ENCODE data around the gene CHMP3. TPM values are rescaled to one million over a fixed set of nuclear protein-coding genes. Genes with fewer than 3 reads are reported as not detected.

CHMP3 gene
- total and polyA plus RNA-seq, 2 of the 13 experiments (the other 11 are each of a cell fraction or from before 2014, with no cell fraction given), result 64.1 to 114 TPM

DNA sequence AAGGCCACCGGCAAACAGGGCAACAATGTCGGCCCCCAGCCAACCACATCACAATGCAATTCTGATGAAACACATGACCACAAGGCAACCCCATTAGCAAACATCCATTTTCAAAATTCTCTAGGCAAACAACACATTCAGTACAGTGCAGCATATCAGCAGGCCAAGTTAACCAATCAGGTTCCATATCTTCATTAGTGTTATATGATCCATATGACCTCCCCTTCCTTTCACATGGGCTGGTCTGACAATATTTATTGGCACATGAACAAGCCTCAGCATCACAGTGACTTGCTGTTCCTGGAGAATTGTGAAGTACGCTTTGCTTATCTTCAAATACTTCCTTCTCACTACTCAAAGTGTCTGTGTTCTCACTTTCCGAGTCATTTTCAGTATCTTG is 40.7 kb upstream of the CHMP3 start (continued):
- TF ChIP-seq, protein P1, sequence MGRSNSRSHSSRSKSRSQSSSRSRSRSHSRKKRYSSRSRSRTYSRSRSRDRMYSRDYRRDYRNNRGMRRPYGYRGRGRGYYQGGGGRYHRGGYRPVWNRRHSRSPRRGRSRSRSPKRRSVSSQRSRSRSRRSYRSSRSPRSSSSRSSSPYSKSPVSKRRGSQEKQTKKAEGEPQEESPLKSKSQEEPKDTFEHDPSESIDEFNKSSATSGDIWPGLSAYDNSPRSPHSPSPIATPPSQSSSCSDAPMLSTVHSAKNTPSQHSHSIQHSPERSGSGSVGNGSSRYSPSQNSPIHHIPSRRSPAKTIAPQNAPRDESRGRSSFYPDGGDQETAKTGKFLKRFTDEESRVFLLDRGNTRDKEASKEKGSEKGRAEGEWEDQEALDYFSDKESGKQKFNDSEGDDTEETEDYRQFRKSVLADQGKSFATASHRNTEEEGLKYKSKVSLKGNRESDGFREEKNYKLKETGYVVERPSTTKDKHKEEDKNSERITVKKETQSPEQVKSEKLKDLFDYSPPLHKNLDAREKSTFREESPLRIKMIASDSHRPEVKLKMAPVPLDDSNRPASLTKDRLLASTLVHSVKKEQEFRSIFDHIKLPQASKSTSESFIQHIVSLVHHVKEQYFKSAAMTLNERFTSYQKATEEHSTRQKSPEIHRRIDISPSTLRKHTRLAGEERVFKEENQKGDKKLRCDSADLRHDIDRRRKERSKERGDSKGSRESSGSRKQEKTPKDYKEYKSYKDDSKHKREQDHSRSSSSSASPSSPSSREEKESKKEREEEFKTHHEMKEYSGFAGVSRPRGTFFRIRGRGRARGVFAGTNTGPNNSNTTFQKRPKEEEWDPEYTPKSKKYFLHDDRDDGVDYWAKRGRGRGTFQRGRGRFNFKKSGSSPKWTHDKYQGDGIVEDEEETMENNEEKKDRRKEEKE (IDR thresholded peaks at IDR 0.05), result no peak
- TF ChIP-seq AHR (CRISPR knock-in tag; IDR thresholded peaks at IDR 0.05) (no peak), NFATC3 (CRISPR knock-in tag; IDR thresholded peaks at IDR 0.05) (no peak), PHB2 (IDR thresholded peaks at IDR 0.05; ENCODE audit: partially characterized antibody) (no peak), MZF1 (CRISPR knock-in tag; IDR thresholded peaks at IDR 0.05; ENCODE audit: borderline replicate concordance) (no peak), SP1 (IDR thresholded peaks at IDR 0.05) (no peak), SP1 (CRISPR knock-in tag; IDR thresholded peaks at IDR 0.05) (no peak)
- TF ChIP-seq, protein P2, sequence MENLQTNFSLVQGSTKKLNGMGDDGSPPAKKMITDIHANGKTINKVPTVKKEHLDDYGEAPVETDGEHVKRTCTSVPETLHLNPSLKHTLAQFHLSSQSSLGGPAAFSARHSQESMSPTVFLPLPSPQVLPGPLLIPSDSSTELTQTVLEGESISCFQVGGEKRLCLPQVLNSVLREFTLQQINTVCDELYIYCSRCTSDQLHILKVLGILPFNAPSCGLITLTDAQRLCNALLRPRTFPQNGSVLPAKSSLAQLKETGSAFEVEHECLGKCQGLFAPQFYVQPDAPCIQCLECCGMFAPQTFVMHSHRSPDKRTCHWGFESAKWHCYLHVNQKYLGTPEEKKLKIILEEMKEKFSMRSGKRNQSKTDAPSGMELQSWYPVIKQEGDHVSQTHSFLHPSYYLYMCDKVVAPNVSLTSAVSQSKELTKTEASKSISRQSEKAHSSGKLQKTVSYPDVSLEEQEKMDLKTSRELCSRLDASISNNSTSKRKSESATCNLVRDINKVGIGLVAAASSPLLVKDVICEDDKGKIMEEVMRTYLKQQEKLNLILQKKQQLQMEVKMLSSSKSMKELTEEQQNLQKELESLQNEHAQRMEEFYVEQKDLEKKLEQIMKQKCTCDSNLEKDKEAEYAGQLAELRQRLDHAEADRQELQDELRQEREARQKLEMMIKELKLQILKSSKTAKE (CRISPR knock-in tag; IDR thresholded peaks at IDR 0.05; ENCODE audit: borderline replicate concordance), result no peak
- TF ChIP-seq, protein P3, sequence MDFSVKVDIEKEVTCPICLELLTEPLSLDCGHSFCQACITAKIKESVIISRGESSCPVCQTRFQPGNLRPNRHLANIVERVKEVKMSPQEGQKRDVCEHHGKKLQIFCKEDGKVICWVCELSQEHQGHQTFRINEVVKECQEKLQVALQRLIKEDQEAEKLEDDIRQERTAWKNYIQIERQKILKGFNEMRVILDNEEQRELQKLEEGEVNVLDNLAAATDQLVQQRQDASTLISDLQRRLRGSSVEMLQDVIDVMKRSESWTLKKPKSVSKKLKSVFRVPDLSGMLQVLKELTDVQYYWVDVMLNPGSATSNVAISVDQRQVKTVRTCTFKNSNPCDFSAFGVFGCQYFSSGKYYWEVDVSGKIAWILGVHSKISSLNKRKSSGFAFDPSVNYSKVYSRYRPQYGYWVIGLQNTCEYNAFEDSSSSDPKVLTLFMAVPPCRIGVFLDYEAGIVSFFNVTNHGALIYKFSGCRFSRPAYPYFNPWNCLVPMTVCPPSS (IDR thresholded peaks at IDR 0.05), result no peak

Measured in HepG2 (cell line).